GM12864 (cell line): ENCODE data around the gene LRRC49.

Experiments used
- DNase-seq: peaks from one replicate; pipeline ENCODE4 v3.0.0-alpha.2; 2011; ENCODE audit warnings: low read depth
- H3K4me3 ChIP-seq: 2 replicates; pipeline ENCODE4 v1.5.1; 2011; ENCODE audit warnings: mild to moderate bottlenecking, low read depth, low read length, control low read depth
- TF ChIP-seq, protein P1 (sequence below): IDR thresholded peaks from 2 replicates; pipeline ENCODE4 v1.5.1; 2011; ENCODE audit warnings: low read depth, mild to moderate bottlenecking, moderate library complexity, low read length, control low read depth, inconsistent platforms; ENCODE audit errors: missing control alignments

The LRRC49 gene

DNA sequence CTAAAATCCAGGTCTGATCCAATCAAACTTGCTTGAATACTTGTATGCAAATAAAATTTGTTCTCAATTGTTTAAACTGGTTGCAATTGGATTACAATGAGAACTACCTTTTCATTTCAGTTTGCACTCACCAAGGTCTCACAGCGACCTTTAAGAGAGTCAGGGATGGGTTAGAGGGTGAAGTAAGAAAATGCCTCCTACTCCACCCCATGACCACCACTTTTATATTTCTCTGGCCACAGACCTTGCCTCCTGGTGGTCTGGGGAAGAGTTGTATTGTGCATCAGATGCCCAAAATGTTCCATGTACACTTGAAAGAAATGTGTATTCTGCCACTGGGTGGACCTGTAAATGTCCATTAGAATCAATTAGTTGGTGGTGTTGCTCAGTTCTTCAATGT, 206.3 kb downstream of the LRRC49 start:
- H3K4me3 ChIP-seq, result no peak overlapping the region
- no peak for DNase-seq
- TF ChIP-seq, protein P1, sequence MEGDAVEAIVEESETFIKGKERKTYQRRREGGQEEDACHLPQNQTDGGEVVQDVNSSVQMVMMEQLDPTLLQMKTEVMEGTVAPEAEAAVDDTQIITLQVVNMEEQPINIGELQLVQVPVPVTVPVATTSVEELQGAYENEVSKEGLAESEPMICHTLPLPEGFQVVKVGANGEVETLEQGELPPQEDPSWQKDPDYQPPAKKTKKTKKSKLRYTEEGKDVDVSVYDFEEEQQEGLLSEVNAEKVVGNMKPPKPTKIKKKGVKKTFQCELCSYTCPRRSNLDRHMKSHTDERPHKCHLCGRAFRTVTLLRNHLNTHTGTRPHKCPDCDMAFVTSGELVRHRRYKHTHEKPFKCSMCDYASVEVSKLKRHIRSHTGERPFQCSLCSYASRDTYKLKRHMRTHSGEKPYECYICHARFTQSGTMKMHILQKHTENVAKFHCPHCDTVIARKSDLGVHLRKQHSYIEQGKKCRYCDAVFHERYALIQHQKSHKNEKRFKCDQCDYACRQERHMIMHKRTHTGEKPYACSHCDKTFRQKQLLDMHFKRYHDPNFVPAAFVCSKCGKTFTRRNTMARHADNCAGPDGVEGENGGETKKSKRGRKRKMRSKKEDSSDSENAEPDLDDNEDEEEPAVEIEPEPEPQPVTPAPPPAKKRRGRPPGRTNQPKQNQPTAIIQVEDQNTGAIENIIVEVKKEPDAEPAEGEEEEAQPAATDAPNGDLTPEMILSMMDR, result no peak
